IMR-90 (cell line): ENCODE results near the gene PARVB. TPM values are rescaled to one million over a fixed set of nuclear protein-coding genes. Genes with fewer than 3 reads are reported as not detected.

Experiments
- ATAC-seq: fragments of 200-7000 bp; cut with Tn5 transposase; 2 replicates; pipeline ENCODE4 v1.9.1; 2020; ENCODE audit warnings: low read depth, mild to moderate bottlenecking, moderate library complexity
- BruUV-seq: library from RNA; stranded (reverse); fragments of 400-500 nt; replicated peaks from 2 replicates; lab custom pipeline; 2021; lab: Mats Ljungman, UMichigan
- CTCF ChIA-PET: fragments of 300-600 bp; formaldehyde crosslinking; extraction: SDS; loops from one replicate; lab custom pipeline; 2021; ENCODE audit warnings: antibody characterized with exemption; lab: Yijun Ruan, JAX
- POLR2A ChIA-PET: fragments of 300-600 bp; sonication (Branson Sonifier 250); formaldehyde crosslinking; loops from one replicate; lab custom pipeline; 2022; ENCODE audit warnings: antibody characterized with exemption; ENCODE audit not compliant: unreplicated experiment; lab: Charles Lee
- DNase-seq: peaks from one replicate; pipeline ENCODE4 v3.0.0; 2013
- H2AFZ ChIP-seq: replicated peaks from 2 replicates; pipeline ENCODE3; 2013; ENCODE audit warnings: low read length, mild to moderate bottlenecking; ENCODE audit not compliant: poor library complexity
- H2AK5ac ChIP-seq: 2 replicates; pipeline ENCODE4 v1.6.1; 2013; ENCODE audit warnings: low read depth, low read length, inconsistent platforms
- H2AK9ac ChIP-seq: replicated peaks from 2 replicates; pipeline ENCODE3; 2013; ENCODE audit warnings: mild to moderate bottlenecking, low read depth, low read length, moderate library complexity; ENCODE audit not compliant: poor library complexity
- H2BK120ac ChIP-seq: 2 replicates; pipeline ENCODE4 v1.6.1; 2013; ENCODE audit warnings: low read depth, low read length, inconsistent platforms
- H2BK15ac ChIP-seq: 3 replicates; pipeline ENCODE4 v1.6.1; 2013; ENCODE audit warnings: low read depth, low read length, inconsistent platforms
- H2BK20ac ChIP-seq: 2 replicates; pipeline ENCODE4 v1.6.1; 2013; ENCODE audit warnings: low read depth, mild to moderate bottlenecking, inconsistent platforms, low read length, moderate library complexity
- H2BK5ac ChIP-seq: 2 replicates; pipeline ENCODE4 v1.6.1; 2013; ENCODE audit warnings: mild to moderate bottlenecking, low read depth, low read length, inconsistent platforms; ENCODE audit not compliant: poor library complexity, severe bottlenecking
- H3K14ac ChIP-seq: replicated peaks from 2 replicates; pipeline ENCODE4 v1.6.1; 2013; ENCODE audit warnings: low read depth, low read length, inconsistent platforms
- H3K18ac ChIP-seq: 2 replicates; pipeline ENCODE4 v1.6.1; 2013; ENCODE audit warnings: low read depth, low read length, control low read depth
- H3K23ac ChIP-seq: 2 replicates; pipeline ENCODE4 v1.6.1; 2013; ENCODE audit warnings: low read depth, low read length, inconsistent platforms
- H3K27ac ChIP-seq: 2 replicates; pipeline ENCODE4 v1.5.1; 2013; ENCODE audit warnings: mild to moderate bottlenecking, control low read depth, low read length; ENCODE audit not compliant: insufficient read depth
- H3K27me3 ChIP-seq: 2 replicates; pipeline ENCODE4 v1.6.1; 2013; ENCODE audit warnings: low read length; ENCODE audit not compliant: control insufficient read depth, insufficient read depth
- H3K36me3 ChIP-seq: 2 replicates; pipeline ENCODE4 v1.6.1; 2013; ENCODE audit warnings: low read length, mixed read lengths; ENCODE audit not compliant: control insufficient read depth, insufficient read depth
- H3K4ac ChIP-seq: 2 replicates; pipeline ENCODE4 v1.6.1; 2013; ENCODE audit warnings: low read depth, low read length, inconsistent platforms
- H3K4me1 ChIP-seq: 2 replicates; pipeline ENCODE4 v1.6.1; 2013; ENCODE audit warnings: low read length, mixed read lengths; ENCODE audit not compliant: control insufficient read depth, insufficient read depth
- H3K4me2 ChIP-seq: 2 replicates; pipeline ENCODE4 v1.6.1; 2013; ENCODE audit warnings: low read depth, mild to moderate bottlenecking, control low read depth, low read length, moderate library complexity
- H3K4me3 ChIP-seq: 2 replicates; pipeline ENCODE4 v1.5.1; 2013; ENCODE audit warnings: low read depth, mild to moderate bottlenecking, control low read depth, low read length, moderate library complexity; ENCODE audit not compliant: insufficient read depth
- H3K56ac ChIP-seq: 2 replicates; pipeline ENCODE4 v1.6.1; 2013; ENCODE audit warnings: low read length, inconsistent platforms; ENCODE audit not compliant: insufficient read depth; ENCODE audit errors: extremely low read depth
- H3K79me1 ChIP-seq, 2 experiments: 2 replicates each; pipeline ENCODE4 v1.6.1; 2013; ENCODE audit warnings: low read length in 2 of 2, inconsistent platforms in 1 of 2, low read depth in 1 of 2
- H3K9ac ChIP-seq: 2 replicates; pipeline ENCODE4 v1.6.1; 2013; ENCODE audit warnings: low read depth, low read length, control low read depth
- H3K9me1 ChIP-seq: 2 replicates; pipeline ENCODE4 v1.6.1; 2013; ENCODE audit warnings: low read length, inconsistent platforms; ENCODE audit not compliant: insufficient read depth
- H3K9me3 ChIP-seq: 2 replicates; pipeline ENCODE4 v1.6.1; 2013; ENCODE audit warnings: low read length; ENCODE audit not compliant: control insufficient read depth, insufficient read depth
- H4K20me1 ChIP-seq: 2 replicates; pipeline ENCODE4 v1.6.1; 2013; ENCODE audit warnings: low read length, inconsistent platforms; ENCODE audit not compliant: insufficient read depth
- H4K5ac ChIP-seq: 2 replicates; pipeline ENCODE4 v1.6.1; 2013; ENCODE audit warnings: mild to moderate bottlenecking, low read depth, low read length, control low read depth
- H4K8ac ChIP-seq, 2 experiments: 2 replicates each; pipeline ENCODE4 v1.6.1; 2013; ENCODE audit warnings: low read depth in 2 of 2, low read length in 2 of 2, control low read depth in 1 of 2, inconsistent platforms in 1 of 2
- H4K91ac ChIP-seq: 2 replicates; pipeline ENCODE4 v1.6.1; 2013; ENCODE audit warnings: low read depth, low read length, inconsistent platforms; ENCODE audit not compliant: insufficient read depth
- CHD1 ChIP-seq: IDR thresholded peaks from 2 replicates; pipeline ENCODE4 v1.6.1; 2012; ENCODE audit warnings: low read depth, low read length, improper control_type of control experiment
- MXI1 ChIP-seq: IDR thresholded peaks from 2 replicates; pipeline ENCODE4 v1.6.1; 2012; ENCODE audit warnings: low read depth, mild to moderate bottlenecking, low read length, moderate library complexity, borderline replicate concordance
- WGBS, 2 experiments: methylation state at CpG; one replicate each; pipeline versions ENCODE4 v1.1.5 to v1.1.7; 2013; ENCODE audit warnings: missing lambda C conversion rate in 2 of 2; ENCODE audit not compliant: insufficient read length in 1 of 2; ENCODE audit errors: extremely low coverage in 2 of 2; 5-methylcytosine and 5-hydroxymethylcytosine counted together
- dilution Hi-C: fragments of 300-500 bp; cut with HindIII; formaldehyde crosslinking; loops from one replicate; pipeline ENCODE4 v1.14.3; 2018; ENCODE audit warnings: low sequenced_read_pairs; ENCODE audit not compliant: unreplicated experiment
- in situ Hi-C: fragments of 300-500 bp; cut with MboI; formaldehyde crosslinking; loops from 3 replicates; pipeline ENCODE4 v1.14.3; 2019; ENCODE audit warnings: low sequenced_read_pairs, inconsistent platforms, mixed read lengths
- intact Hi-C: fragments of 100-400 bp; cut with micrococcal nuclease; formaldehyde crosslinking; loops from 2 replicates; pipeline ENCODE4 v1.10.0; 2022
- polyA plus RNA-seq, 3 experiments: library from polyadenylated mRNA; depleted of rRNA; stranded (reverse); fragments of >200 nt; gene quantifications; 2 replicates each; pipeline ENCODE4 v1.2.3, GENCODE V29; 2012; ENCODE audit warnings: low replicate concordance in 1 of 3
- total RNA-seq: library from RNA; depleted of rRNA; stranded (reverse); fragments of >200 nt; gene quantifications from 2 replicates; pipeline ENCODE4 v1.2.3, GENCODE V29; 2012

Gene PARVB
- total and polyA plus RNA-seq, 2 of the 4 experiments (the other 2 are of a cell fraction), result 44.3 to 53.9 TPM

- no peak overlapping the region for H3K4me2 ChIP-seq
- dilution Hi-C loops, result no loop called here
- CTCF ChIA-PET, result no interaction called here
- BruUV-seq, result no TSS peak
- in situ Hi-C loops, result no loop called here
- no peaks in the 10 kb centered on the region for H3K79me1 ChIP-seq
- no peak overlapping the region for H3K27ac ChIP-seq
- H3K14ac ChIP-seq, result no peak overlapping the region
- no peak overlapping the region for H2AK5ac ChIP-seq
- no peaks in the 10 kb centered on the region; the same call in 1 of the 2 replicates for H4K20me1 ChIP-seq
- DNase-seq (no peak), ATAC-seq (no peak)
- no peak overlapping the region for H4K8ac ChIP-seq
- no peak overlapping the region for H2BK15ac ChIP-seq
- no peak overlapping the region for H2AK9ac ChIP-seq
- no peak overlapping the region for H3K4ac ChIP-seq
- no peak overlapping the region for H2BK120ac ChIP-seq
- H3K9me1 ChIP-seq, result peaks cover 4% of the 10 kb centered on the region; the same call in 1 of the 2 replicates
- H3K36me3 ChIP-seq, result peaks cover 5% of the 10 kb centered on the region; the same call in 1 of the 2 replicates
- no peak overlapping the region for H4K91ac ChIP-seq
- no peak overlapping the region for H2BK5ac ChIP-seq
- H3K4me1 ChIP-seq, result no peaks in the 10 kb centered on the region
- H2BK20ac ChIP-seq, result no peak overlapping the region
- POLR2A ChIA-PET, result no interaction called here
- no peaks in the 10 kb centered on the region for H3K9me3 ChIP-seq
- H2AFZ ChIP-seq, result no peak overlapping the region
- H3K18ac ChIP-seq, result no peak overlapping the region
- 94% methylated on average over 2 of the region's 15 CpGs; no CpG with 5 or more reads in 1 of the 2 experiments for WGBS, 2 experiments
- no peaks in the 10 kb centered on the region for H3K27me3 ChIP-seq
- no peak for TF ChIP-seq CHD1
- TF ChIP-seq MXI1, result no peak
- intact Hi-C loops, result no loop called here
- H3K9ac ChIP-seq, result no peak overlapping the region
- H3K23ac ChIP-seq, result no peak overlapping the region
- H3K56ac ChIP-seq, result no peak overlapping the region
- H3K4me3 ChIP-seq, result no peak overlapping the region
- no peak overlapping the region for H4K5ac ChIP-seq
These were observed 74.9 kb downstream of the PARVB start for GRCh38 chr22:44098966-44099530.
